ENCODE results near the gene SYNGAP1. TPM values are rescaled to one million over a fixed set of nuclear protein-coding genes. Genes with fewer than 3 reads are reported as not detected.

SYNGAP1 gene
- total and polyA plus RNA-seq, 9 of the 15 experiments (the other 6 are each of a cell fraction or from before 2014, with no cell fraction given) = 0.01 to 22.8 (median 3.2) TPM

DNA sequence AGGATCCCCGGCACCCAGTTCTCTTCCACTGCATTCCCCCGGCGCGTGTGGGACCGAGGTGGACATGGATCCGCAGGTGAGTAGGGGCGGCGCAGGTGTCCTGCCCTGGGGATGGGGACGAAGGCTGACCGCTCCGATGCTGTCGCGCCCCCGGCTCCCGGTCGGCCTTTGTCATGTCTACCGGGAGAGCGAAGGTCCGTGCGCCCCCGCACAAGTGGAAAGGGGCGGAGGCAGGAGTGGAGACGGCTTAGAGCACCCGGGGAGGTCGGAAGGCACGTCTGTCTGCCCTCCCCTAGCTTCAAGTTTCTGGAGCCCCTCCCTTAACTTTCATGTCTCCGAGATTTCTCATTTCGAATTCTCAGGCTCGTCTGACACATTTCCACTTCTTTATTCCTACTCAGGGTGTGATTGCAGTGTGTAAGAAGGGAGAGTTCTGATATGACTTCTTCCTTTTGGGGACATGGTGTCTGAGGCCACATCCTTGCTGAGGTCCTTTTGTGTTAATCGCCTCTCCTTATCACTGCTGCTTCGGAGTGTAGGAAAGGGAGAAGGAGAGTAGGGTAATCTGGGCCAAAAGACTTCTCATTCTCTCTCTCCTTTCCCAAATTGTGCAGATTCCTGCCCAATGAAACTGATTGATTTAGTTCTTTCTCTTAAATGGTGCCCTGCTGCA, 27.8 kb upstream of the SYNGAP1 start (continued):
- no peak for TF ChIP-seq SMAD3 (CRISPR knock-in tag; conservative IDR thresholded peaks at IDR 0.05)
- TF ChIP-seq, protein P1, sequence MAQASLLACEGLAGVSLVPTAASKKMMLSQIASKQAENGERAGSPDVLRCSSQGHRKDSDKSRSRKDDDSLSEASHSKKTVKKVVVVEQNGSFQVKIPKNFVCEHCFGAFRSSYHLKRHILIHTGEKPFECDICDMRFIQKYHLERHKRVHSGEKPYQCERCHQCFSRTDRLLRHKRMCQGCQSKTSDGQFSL (CRISPR knock-in tag; IDR thresholded peaks at IDR 0.05) = 0 out of 2 replicates have a peak, but pooled peaks have one; percentile 38
- TF ChIP-seq, protein P1 (tag; IDR thresholded peaks at IDR 0.05) = no peak
- TF ChIP-seq PHF8 (IDR thresholded peaks at IDR 0.05; ENCODE audit: borderline replicate concordance, low read length) = peak; percentile 81; the same call in 1 of the 2 replicates
- peak; percentile 13 for TF ChIP-seq TOE1 (IDR thresholded peaks at IDR 0.05; ENCODE audit: borderline replicate concordance)
- TF ChIP-seq TOE1 (CRISPR knock-in tag; IDR thresholded peaks at IDR 0.05; ENCODE audit: borderline replicate concordance, low read depth) = no peak
- TF ChIP-seq EGR1 (conservative IDR thresholded peaks at IDR 0.05) = peak; percentile 84
- TF ChIP-seq CHD4 (IDR thresholded peaks at IDR 0.05; ENCODE audit: insufficient read depth, insufficient replicate concordance, low read depth, low read length, poor library complexity, severe bottlenecking) = no peak
- TF ChIP-seq ZNF143 (CRISPR knock-in tag; IDR thresholded peaks at IDR 0.05) = 0 out of 2 replicates have a peak, but pooled peaks have one; percentile 57
- no peak for TF ChIP-seq KLF6 (CRISPR knock-in tag; IDR thresholded peaks at IDR 0.05; ENCODE audit: borderline replicate concordance)
- TF ChIP-seq, protein P2, sequence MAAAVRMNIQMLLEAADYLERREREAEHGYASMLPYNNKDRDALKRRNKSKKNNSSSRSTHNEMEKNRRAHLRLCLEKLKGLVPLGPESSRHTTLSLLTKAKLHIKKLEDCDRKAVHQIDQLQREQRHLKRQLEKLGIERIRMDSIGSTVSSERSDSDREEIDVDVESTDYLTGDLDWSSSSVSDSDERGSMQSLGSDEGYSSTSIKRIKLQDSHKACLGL (CRISPR knock-in tag; IDR thresholded peaks at IDR 0.05; ENCODE audit: borderline replicate concordance, poor library complexity, severe bottlenecking) = peak; percentile 48
- no peak for TF ChIP-seq SAFB2 (IDR thresholded peaks at IDR 0.05; ENCODE audit: borderline replicate concordance, low read depth, low read length, severe bottlenecking)
- no peak for TF ChIP-seq ZNF134 (CRISPR knock-in tag; conservative IDR thresholded peaks at IDR 0.05)
- no peak for TF ChIP-seq ATF7 (IDR thresholded peaks at IDR 0.05)
- TF ChIP-seq PHB2 (IDR thresholded peaks at IDR 0.05; ENCODE audit: low read depth) = no peak
- peak in 1 of 2 experiments; percentile 68; a peak in 2 of 4 replicates for TF ChIP-seq FOXA3 (CRISPR knock-in tag; conservative IDR thresholded peaks at IDR 0.05 in 1 of 2, IDR thresholded peaks at IDR 0.05 in 1 of 2)
- TF ChIP-seq CC2D1A (IDR thresholded peaks at IDR 0.05) = no peak
- TF ChIP-seq ZZZ3 (IDR thresholded peaks at IDR 0.05) = no peak
- TF ChIP-seq, protein P3, sequence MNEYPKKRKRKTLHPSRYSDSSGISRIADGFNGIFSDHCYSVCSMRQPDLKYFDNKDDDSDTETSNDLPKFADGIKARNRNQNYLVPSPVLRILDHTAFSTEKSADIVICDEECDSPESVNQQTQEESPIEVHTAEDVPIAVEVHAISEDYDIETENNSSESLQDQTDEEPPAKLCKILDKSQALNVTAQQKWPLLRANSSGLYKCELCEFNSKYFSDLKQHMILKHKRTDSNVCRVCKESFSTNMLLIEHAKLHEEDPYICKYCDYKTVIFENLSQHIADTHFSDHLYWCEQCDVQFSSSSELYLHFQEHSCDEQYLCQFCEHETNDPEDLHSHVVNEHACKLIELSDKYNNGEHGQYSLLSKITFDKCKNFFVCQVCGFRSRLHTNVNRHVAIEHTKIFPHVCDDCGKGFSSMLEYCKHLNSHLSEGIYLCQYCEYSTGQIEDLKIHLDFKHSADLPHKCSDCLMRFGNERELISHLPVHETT (CRISPR knock-in tag; conservative IDR thresholded peaks at IDR 0.05 in 1 of 2, IDR thresholded peaks at IDR 0.05 in 1 of 2) = no peak
- no peak for TF ChIP-seq HMGN3 (IDR thresholded peaks at IDR 0.05; ENCODE audit: borderline replicate concordance, extremely low read depth, insufficient read length, low read depth, low read length)
- 0 out of 2 replicates have a peak, but pooled peaks have one; percentile 10 for TF ChIP-seq ZC3H4 (CRISPR knock-in tag; IDR thresholded peaks at IDR 0.05; ENCODE audit: borderline replicate concordance)
- TF ChIP-seq ZNF384 (IDR thresholded peaks at IDR 0.05; ENCODE audit: low read depth, low read length) = no peak
- no peak for TF ChIP-seq XRCC5 (IDR thresholded peaks at IDR 0.05; ENCODE audit: low read depth, low read length)
- TF ChIP-seq TAF9B (IDR thresholded peaks at IDR 0.05; ENCODE audit: partially characterized antibody) = peak; percentile 40
- TF ChIP-seq EP400 (IDR thresholded peaks at IDR 0.05) = no peak; the same call in none of the 2 replicates
